Gastroesophageal sphincter (tissue), 3 donors: Measurements from ENCODE around the gene PLCB4.

Source experiments
- CTCF ChIP-seq, 4 experiments: fragments of 200-600 bp in 2 of 4; fragments of 450-650 bp in 2 of 4; sonication (generic) in 1 of 4; IDR thresholded peaks; one replicate each; pipeline ENCODE4 v1.5.1; 2017 to 2019; ENCODE audit warnings: antibody characterized with exemption in 4 of 4, mild to moderate bottlenecking in 2 of 4, moderate library complexity in 2 of 4
- POLR2A ChIP-seq, 2 donors: fragments of 450-650 bp; IDR thresholded peaks; one replicate each; pipeline ENCODE4 v1.6.1; 2017; ENCODE audit warnings: antibody characterized with exemption in 2 of 2, mild to moderate bottlenecking in 2 of 2, moderate library complexity in 1 of 2
- POLR2AphosphoS5 ChIP-seq: sonication (generic); formaldehyde crosslinking; IDR thresholded peaks from one replicate; pipeline ENCODE4 v1.6.1; 2017; ENCODE audit warnings: antibody characterized with exemption

- TF ChIP-seq POLR2AphosphoS5 (no peak), CTCF (IDR thresholded peaks at IDR 0.05) (no peak), POLR2A (IDR thresholded peaks at IDR 0.05) (no peak)
These were observed 49.1 kb upstream of the PLCB4 start for GRCh38 chr20:9019833-9020232.
